ENCODE measurements around the gene NDUFAF7. TPM values are rescaled to one million over a fixed set of nuclear protein-coding genes. Genes with fewer than 3 reads are reported as not detected.

NDUFAF7 gene
- total and polyA plus RNA-seq, 2 of the 13 experiments (the other 11 are each of a cell fraction or from before 2014, with no cell fraction given): 27.0 to 40.8 TPM

- Histone ChIP-seq H4K20me1 (ENCODE audit: insufficient read depth, low read length) (no peaks in the 10 kb centered on the region), H3K4me3 (replicated peaks in 1 of 3; ENCODE audit: insufficient read depth in 1 of 3, low read depth in 2 of 3, low read length in 3 of 3) (no peak overlapping the region; a peak in 1 of 6 replicates), H3K9me3 (ENCODE audit: low read length) (no peaks in the 10 kb centered on the region), H2AFZ (ENCODE audit: low read length) (no peak overlapping the region), H3K4me1 (ENCODE audit: insufficient read depth, low read length) (peaks cover 30% of the 10 kb centered on the region), H3K27me3 (ENCODE audit: control insufficient read depth in 1 of 2, insufficient read depth in 2 of 2, low read length in 2 of 2) (peaks cover 2 to 14% of the 10 kb centered on the region in 2 experiments; a peak in 3 of 5 replicates), H3K4me2 (ENCODE audit: low read depth, low read length) (0 out of 2 replicates have a peak overlapping the region, but pooled peaks have one; percentile 13), H3K79me2 (ENCODE audit: insufficient read depth, low read length) (peaks cover 2% of the 10 kb centered on the region), H3K36me3 (replicated peaks in 1 of 2; ENCODE audit: control insufficient read depth in 1 of 2, insufficient read depth in 2 of 2, low read length in 2 of 2) (no peaks in the 10 kb centered on the region), H3K9ac (ENCODE audit: insufficient read depth, low read depth, low read length) (no peak overlapping the region), H3K27ac (ENCODE audit: extremely low read length, insufficient read depth, low read length) (no peak overlapping the region)
- no peak for ATAC-seq
- DNase-seq (ENCODE audit: low spot score): no peak
- ChIA-PET CTCF (ENCODE audit: low intra/inter-chr PET ratio, low total read pairs) (no interaction called here), POLR2A (interaction anchor here (0.7 to 2.9 kb wide), 2 partner anchors 35 to 40 kb away, joined by 3 to 9 read pairs; partner anchors contain the start of genes CEBPZ and NDUFAF7)
- in situ Hi-C loops (cut with HindIII; ENCODE audit: extremely low pct_ligation_motif_present, low pct_unique_long_range_greater_than_20kb): no loop called here
- intact Hi-C loops (cut with micrococcal nuclease; ENCODE audit: unreplicated experiment): no loop called here
- no peak for FAIRE-seq
- TF ChIP-seq SMAD9 (CRISPR knock-in tag; IDR thresholded peaks at IDR 0.05) (no peak), ZNF687 (CRISPR knock-in tag; IDR thresholded peaks at IDR 0.05) (0 out of 2 replicates have a peak, but pooled peaks have one; percentile 14)
- BruUV-seq (replicated peaks): no TSS peak
- 53% methylated on average over 6 of the region's 6 CpGs for WGBS (ENCODE audit: low lambda C conversion rate)
Observed at GRCh38 chr2:37191747-37192146, 39.7 kb upstream of the NDUFAF7 start.

GRCh38 chr2:37192551-37192950 lies 38.9 kb upstream of the NDUFAF7 start:
- Histone ChIP-seq H3K27me3 (ENCODE audit: control insufficient read depth in 1 of 2, insufficient read depth in 2 of 2, low read length in 2 of 2) (peaks cover 2 to 11% of the 10 kb centered on the region in 2 experiments; a peak in 2 of 5 replicates), H3K27ac (ENCODE audit: extremely low read length, insufficient read depth, low read length) (no peak overlapping the region), H3K4me1 (ENCODE audit: insufficient read depth, low read length) (peaks cover 34% of the 10 kb centered on the region), H3K4me3 (replicated peaks in 1 of 3; ENCODE audit: insufficient read depth in 1 of 3, low read depth in 2 of 3, low read length in 3 of 3) (no peak overlapping the region), H4K20me1 (ENCODE audit: insufficient read depth, low read length) (no peaks in the 10 kb centered on the region), H3K79me2 (ENCODE audit: insufficient read depth, low read length) (peaks cover 10% of the 10 kb centered on the region), H3K4me2 (ENCODE audit: low read depth, low read length) (no peak overlapping the region), H3K9me3 (ENCODE audit: low read length) (no peaks in the 10 kb centered on the region), H3K9ac (ENCODE audit: insufficient read depth, low read depth, low read length) (no peak overlapping the region), H3K36me3 (replicated peaks in 1 of 2; ENCODE audit: control insufficient read depth in 1 of 2, insufficient read depth in 2 of 2, low read length in 2 of 2) (no peaks in the 10 kb centered on the region), H2AFZ (ENCODE audit: low read length) (no peak overlapping the region)
- ChIA-PET POLR2A (no interaction called here), CTCF (ENCODE audit: low intra/inter-chr PET ratio, low total read pairs) (no interaction called here)
- intact Hi-C loops (cut with micrococcal nuclease; ENCODE audit: unreplicated experiment): no loop called here
- WGBS (ENCODE audit: low lambda C conversion rate): 41% methylated on average over 1 of the region's 1 CpG
- ATAC-seq: no peak
- no peak for DNase-seq (ENCODE audit: low spot score)
- no peak for FAIRE-seq
- no TSS peak for BruUV-seq (replicated peaks)
- in situ Hi-C loops (cut with HindIII; ENCODE audit: extremely low pct_ligation_motif_present, low pct_unique_long_range_greater_than_20kb): no loop called here
- no peak for TF ChIP-seq ZNF556 (CRISPR knock-in tag; IDR thresholded peaks at IDR 0.05; ENCODE audit: borderline replicate concordance)
- TF ChIP-seq PAXIP1 (CRISPR knock-in tag; conservative IDR thresholded peaks at IDR 0.05): no peak
- TF ChIP-seq ZNF564 (CRISPR knock-in tag; IDR thresholded peaks at IDR 0.05): no peak
- TF ChIP-seq KDM4B (CRISPR knock-in tag; IDR thresholded peaks at IDR 0.05): no peak
- TF ChIP-seq KDM6A (CRISPR knock-in tag; IDR thresholded peaks at IDR 0.05; ENCODE audit: low read depth): no peak
- no peak for TF ChIP-seq NFE2 (CRISPR knock-in tag; IDR thresholded peaks at IDR 0.05)
- TF ChIP-seq DR1 (CRISPR knock-in tag; IDR thresholded peaks at IDR 0.05): no peak
- TF ChIP-seq FOXO1 (CRISPR knock-in tag; IDR thresholded peaks at IDR 0.05): no peak
- TF ChIP-seq ZNF724P (CRISPR knock-in tag; IDR thresholded peaks at IDR 0.05; ENCODE audit: borderline replicate concordance): no peak
- no peak for TF ChIP-seq SIX4 (CRISPR knock-in tag; IDR thresholded peaks at IDR 0.05)
